ENCODE data around the gene SLC35A5.

The SLC35A5 gene

GRCh38 chr3:112572701-112573100 lies 10.9 kb downstream of the SLC35A5 start:
- DNase-seq (ENCODE audit: low read depth, low spot score): no peak

DNA sequence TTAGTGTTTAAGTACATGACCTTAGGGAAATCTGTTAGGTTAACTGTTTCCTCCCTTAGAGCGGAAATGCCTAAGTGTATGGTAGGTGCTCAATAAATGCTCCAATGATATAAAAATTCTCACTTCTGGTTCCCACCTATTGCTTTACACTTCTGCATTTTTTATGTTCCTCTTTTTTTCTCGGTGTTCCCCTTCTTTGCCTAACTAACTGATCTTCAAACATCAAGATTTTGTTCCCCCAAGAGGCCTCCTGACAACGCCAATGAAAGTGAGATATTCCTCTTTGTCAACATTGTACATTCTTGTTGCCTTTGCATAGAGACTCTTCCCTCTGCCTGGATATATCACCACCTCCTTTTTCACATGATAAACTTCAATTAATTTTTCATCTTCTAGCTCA lies 17.4 kb downstream of the SLC35A5 start:
- DNase-seq (ENCODE audit: low read depth, low spot score): no peak

DNA sequence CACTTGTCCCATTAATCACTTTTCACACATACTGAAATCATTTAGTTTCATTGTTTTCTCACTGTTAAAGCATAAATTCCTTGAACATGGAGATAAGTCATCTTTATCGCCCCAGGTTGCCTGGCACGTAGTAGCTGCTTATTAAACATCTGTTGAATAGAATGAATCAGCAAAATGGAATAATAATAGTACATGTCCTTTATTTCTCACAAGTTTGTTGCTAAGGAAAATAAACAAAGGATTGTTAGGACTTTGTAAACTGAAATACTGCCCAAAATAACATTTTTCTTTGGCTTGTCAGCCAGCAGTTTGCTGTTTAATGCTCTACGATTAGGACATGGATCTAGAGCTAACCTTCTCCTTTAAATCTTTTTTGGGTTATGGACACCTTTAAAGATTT lies 17.9 kb downstream of the SLC35A5 start:
- no peak for DNase-seq (ENCODE audit: low read depth, low spot score)

DNA sequence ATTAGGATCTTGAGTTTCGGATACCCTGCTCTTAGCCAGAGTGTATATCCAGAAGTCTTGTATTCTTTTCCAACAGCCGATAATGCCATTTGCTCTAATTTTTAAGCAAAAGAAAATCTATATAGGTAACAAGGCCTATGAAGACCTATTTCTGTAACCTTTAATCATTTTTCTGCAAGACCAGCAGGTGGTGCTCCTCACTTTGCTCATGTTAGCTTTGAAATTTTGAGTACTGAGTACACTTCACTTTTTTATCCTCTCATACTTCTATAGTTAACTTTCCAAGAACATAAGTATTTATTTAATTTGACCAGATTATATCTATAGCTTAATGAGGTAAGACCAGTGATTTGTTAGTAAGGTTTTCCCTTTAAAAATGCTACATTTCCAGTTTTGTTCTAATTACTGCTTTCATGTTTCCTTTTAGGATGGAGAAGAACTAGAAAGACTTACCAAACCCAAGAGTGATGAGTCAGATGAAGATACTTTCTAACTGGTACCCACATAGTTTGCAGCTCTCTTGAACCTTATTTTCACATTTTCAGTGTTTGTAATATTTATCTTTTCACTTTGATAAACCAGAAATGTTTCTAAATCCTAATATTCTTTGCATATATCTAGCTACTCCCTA lies 20.5 kb downstream of the SLC35A5 start:
- DNase-seq (ENCODE audit: low read depth, low spot score): no peak

DNA sequence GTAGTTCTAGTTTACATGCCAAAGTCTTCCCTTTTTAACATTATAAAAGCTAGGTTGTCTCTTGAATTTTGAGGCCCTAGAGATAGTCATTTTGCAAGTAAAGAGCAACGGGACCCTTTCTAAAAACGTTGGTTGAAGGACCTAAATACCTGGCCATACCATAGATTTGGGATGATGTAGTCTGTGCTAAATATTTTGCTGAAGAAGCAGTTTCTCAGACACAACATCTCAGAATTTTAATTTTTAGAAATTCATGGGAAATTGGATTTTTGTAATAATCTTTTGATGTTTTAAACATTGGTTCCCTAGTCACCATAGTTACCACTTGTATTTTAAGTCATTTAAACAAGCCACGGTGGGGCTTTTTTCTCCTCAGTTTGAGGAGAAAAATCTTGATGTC lies 21.3 kb downstream of the SLC35A5 start:
- DNase-seq (ENCODE audit: low read depth, low spot score): no peak

DNA sequence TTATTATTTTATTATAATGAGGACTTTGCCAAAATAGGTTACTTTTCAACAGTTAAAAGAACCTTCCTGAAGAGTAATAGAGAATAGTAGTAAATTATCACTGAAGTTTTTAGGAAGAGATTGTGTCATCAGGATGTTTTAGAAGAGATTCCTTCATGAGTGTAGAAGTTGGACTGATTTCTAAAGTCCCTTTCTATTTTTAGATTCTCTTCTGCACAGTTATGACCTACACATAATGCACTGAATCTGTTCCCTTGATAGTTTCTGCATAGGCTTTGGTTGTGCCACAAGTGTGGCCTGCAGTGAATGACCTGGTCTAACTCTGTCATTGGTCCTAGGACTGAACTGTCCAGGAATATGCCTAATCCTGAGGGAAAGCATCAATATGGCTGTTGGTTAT lies 23.9 kb downstream of the SLC35A5 start:
- DNase-seq (ENCODE audit: low read depth, low spot score): no peak

DNA sequence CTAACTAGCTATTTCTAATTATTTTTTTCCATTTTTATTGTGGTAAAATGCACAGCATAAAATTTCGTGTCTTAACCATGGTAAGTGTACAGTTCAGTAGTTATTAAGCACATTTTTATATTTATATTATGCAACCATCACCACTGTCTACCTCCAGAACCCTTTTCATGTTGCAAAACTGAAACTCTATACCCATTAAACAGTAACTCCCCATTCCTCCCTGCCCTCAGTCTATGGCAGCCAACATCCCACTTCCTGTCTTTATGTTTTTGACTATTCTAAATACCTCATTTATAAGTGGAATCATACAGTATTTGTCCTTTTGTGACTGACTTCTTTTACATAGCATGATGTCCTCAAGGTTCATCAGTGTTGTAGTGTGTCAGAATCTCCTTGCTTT lies 25.5 kb downstream of the SLC35A5 start:
- no peak for DNase-seq (ENCODE audit: low read depth, low spot score)

DNA sequence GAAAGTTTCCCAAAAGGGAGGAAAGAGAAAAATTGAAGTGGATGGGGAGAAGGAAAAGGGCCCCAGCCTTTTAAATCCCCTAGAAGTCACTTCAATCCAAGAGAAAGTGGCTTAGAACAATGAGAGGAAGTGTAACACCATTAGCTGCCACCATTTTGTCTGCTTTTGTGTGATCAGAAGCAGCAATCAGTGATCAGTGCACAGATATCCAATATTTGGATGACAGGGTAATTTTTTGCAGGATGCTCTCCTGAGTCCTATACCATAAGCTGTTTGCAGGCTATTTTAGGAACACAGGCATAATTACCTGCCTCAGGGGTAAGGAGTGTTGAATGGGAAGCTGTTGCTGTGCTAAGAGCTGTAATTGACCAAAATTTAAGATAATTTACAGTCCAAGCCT lies 31.4 kb downstream of the SLC35A5 start:
- DNase-seq (ENCODE audit: low read depth, low spot score): no peak

GRCh38 chr3:112594856-112595255 lies 33.0 kb downstream of the SLC35A5 start:
- DNase-seq (ENCODE audit: low read depth, low spot score): no peak

DNA sequence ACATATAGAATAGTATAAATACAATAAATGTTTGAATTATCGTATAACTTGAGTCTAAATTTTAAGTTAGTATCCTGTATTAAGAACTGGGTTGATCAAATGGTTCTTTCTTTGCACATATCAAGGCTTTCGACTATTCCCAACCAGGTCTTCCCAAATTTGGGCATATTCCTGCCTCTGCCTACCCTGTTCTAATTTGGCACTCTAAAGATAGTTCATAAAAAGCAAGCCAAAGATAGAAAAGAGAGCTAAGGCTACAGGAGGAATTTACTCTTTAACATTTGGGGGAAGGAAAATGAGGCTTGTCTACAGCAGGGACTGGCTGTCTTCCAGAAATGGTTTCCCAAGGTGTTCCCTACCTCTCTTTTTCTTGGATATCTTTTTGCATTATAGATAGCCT lies 36.1 kb downstream of the SLC35A5 start:
- DNase-seq (ENCODE audit: low read depth, low spot score): no peak

- DNase-seq (ENCODE audit: low read depth, low spot score): no peak
Observed at GRCh38 chr3:112598731-112599130, 36.9 kb downstream of the SLC35A5 start.

- no peak for DNase-seq (ENCODE audit: low read depth, low spot score)
Observed at GRCh38 chr3:112602217-112602838, 40.5 kb downstream of the SLC35A5 start.

- DNase-seq (ENCODE audit: low read depth, low spot score): no peak
Observed at GRCh38 chr3:112604536-112604935, 42.7 kb downstream of the SLC35A5 start.

DNA sequence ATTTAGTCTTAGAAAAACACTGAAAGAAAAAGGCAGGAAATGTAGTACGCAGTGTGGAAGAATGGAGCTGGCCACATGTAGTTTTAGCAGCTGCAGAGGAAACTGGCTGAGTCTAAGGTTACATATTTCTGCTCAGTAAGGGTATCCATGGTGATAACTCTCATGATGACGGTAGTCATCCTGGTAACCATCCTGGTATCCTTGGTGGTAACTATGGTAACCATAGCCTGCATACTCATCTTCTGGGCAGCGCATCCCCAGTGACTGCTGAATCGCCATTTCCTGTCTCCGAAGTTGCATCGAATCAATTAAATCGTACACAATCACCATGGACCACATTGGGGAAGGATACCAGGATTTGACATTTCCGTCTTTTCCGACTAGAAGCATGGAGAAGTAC lies 43.4 kb downstream of the SLC35A5 start:
- DNase-seq (ENCODE audit: low read depth, low spot score): no peak

- DNase-seq (ENCODE audit: low read depth, low spot score): no peak
Observed at GRCh38 chr3:112606098-112606497, 44.3 kb downstream of the SLC35A5 start.

DNA sequence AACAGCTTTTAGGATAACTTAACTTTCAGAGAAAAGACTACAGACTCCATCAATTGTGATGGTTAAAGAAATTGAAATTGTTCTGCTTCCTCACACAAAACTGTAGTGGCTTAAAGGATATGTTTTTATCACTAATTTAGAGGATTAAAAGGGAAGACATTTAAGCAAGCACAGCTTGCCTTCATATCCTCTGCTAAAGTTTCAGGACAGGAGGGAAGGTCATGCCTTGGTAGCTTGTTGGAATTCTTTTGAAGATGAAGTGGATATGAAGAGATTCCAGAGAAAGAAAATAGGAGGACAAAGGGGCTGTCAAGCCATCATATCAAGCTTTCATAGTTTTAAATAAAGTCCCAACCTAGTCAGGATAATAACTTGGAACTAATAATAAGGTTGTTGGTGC lies 46.0 kb downstream of the SLC35A5 start:
- no peak for DNase-seq (ENCODE audit: low read depth, low spot score)

DNA sequence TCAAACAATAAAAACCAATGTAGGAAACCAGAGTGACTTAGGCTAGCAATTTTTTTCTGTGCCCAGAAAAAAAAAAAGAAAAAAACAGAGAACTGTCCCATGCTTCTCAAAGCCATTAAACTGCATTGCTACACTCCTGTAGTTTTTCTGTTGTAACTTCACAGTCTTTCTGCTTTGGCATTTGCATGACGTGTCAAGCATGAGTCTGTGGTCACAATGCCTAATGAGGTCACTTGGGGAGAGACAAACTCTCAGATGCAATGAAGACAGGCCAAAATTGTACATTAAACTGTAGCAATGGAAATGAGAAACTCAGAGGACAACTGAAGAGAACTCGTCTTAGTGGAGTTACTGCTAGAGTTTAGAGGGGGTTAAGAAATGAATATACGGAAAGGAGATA lies 48.3 kb downstream of the SLC35A5 start:
- no peak for DNase-seq (ENCODE audit: low read depth, low spot score)

DNA sequence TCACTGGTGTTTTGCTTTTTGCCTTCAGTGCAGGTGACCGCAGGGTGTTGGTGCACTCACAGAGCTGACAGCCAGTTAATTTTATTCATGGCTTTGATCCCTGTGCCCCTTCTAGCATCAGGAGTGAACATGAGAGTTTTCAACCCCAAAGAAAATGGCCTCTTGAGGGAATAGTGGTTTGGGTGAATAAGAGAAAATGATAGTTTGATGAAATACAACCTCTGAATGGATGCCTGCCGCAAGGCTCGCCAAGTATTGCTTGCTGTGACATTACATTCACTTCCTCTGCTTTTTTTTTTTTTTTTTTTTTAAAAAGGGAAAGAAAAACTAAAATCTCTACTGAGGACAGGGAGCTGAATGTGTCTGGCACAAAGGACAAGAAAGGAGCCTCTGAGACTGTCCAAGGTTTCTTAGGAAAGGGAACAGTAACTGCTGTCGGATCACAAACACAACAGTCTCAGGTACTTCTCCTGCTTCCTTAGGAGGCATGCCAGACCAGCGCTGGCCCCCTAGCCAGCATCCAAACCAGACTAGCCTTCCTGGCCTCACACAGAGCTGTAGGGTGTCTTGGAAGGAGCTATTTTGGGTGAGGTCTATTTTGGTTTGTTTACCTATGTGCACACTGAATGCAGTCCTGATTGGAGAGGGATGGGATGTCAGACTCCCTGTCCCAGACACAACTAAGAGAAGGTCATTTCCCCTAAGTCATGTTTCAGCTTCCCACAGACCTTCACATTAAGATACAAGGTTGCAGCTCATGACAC lies 50.1 kb downstream of the SLC35A5 start:
- DNase-seq (ENCODE audit: low read depth, low spot score): no peak

- DNase-seq (ENCODE audit: low read depth, low spot score): no peak
Observed at GRCh38 chr3:112615989-112616731, 54.3 kb downstream of the SLC35A5 start.

GRCh38 chr3:112617285-112617684 lies 55.4 kb downstream of the SLC35A5 start:
- no peak for DNase-seq (ENCODE audit: low read depth, low spot score)

- no peak for DNase-seq (ENCODE audit: low read depth, low spot score)
Observed at GRCh38 chr3:112619295-112619694, 57.5 kb downstream of the SLC35A5 start.

- DNase-seq (ENCODE audit: low read depth, low spot score): no peak
Observed at GRCh38 chr3:112623213-112623612, 61.4 kb downstream of the SLC35A5 start.
